Renal cortex interstitium (tissue), 15 donors: ENCODE data around the gene ANKRD10. TPM values are rescaled to one million over a fixed set of nuclear protein-coding genes. Genes with fewer than 3 reads are reported as not detected.
"Not testable (repeated sequence)": the region's sequence is repeated elsewhere in the genome, so short reads cannot be mapped to it uniquely, and the experiment has no call there.

ENCODE experiments used
- DNase-seq, 11 donors: peaks; one replicate each; pipeline ENCODE4 v3.0.0-alpha.2; 2013; ENCODE audit warnings: low read depth in 9 of 11, low spot score in 4 of 11; ENCODE audit errors: extremely low read depth in 1 of 11
- long read RNA-seq, 16 experiments: transcript quantifications; one replicate each; lab custom pipeline, GENCODE V29; 2026
- polyA plus RNA-seq, 3 donors: library from polyadenylated mRNA; unstranded; fragments of 120-200 nt; gene quantifications; one replicate each; pipeline ENCODE4 v1.2.1, GENCODE V29; 2013; ENCODE audit not compliant: insufficient read length in 3 of 3

ANKRD10 gene
- 100 to 1,000 TPM; 222 to 403 (median 258) TPM for polyA plus RNA-seq
- long read RNA-seq, donor 1, partial matches to known transcripts: 19 of 33 reads
- long read RNA-seq, donor 1, other reads (novel, unspliced or antisense): 0 of 33 reads
- long read RNA-seq, donor 2, partial matches to known transcripts: 17 of 22 reads
- long read RNA-seq, donor 2, other reads (novel, unspliced or antisense): 0 of 22 reads
- long read RNA-seq, donor 3, partial matches to known transcripts: 14 of 25 reads
- long read RNA-seq, donor 3, other reads (novel, unspliced or antisense): 0 of 25 reads
- long read RNA-seq, donor 4, transcript ANKRD10-207 (2 exons, 446 nt): major isoform, 7 of 37 reads
- long read RNA-seq, donor 4, partial matches to known transcripts: 26 of 37 reads
- long read RNA-seq, donor 4, other reads (novel, unspliced or antisense): 0 of 37 reads
- long read RNA-seq, donor 5: 0 reads
- long read RNA-seq, donor 6, transcript ANKRD10-207 (2 exons, 446 nt): major isoform, 7 of 123 reads
- long read RNA-seq, donor 6, transcript ANKRD10-201 (6 exons, 2,495 nt): minor isoform, 5 of 123 reads
- long read RNA-seq, donor 6, transcript ANKRD10-211 (2 exons, 704 nt): major isoform, 7 of 123 reads
- long read RNA-seq, donor 6, partial matches to known transcripts: 94 of 123 reads
- long read RNA-seq, donor 6, other reads (novel, unspliced or antisense): 7 of 123 reads
- long read RNA-seq, donor 7, partial matches to known transcripts: 21 of 31 reads
- long read RNA-seq, donor 7, other reads (novel, unspliced or antisense): 0 of 31 reads
- long read RNA-seq, donor 8: 0 reads
- long read RNA-seq, donor 9, partial matches to known transcripts: 26 of 33 reads
- long read RNA-seq, donor 9, other reads (novel, unspliced or antisense): 0 of 33 reads
- long read RNA-seq, donor 10, transcript ANKRD10-201 (6 exons, 2,495 nt): major isoform, 5 of 15 reads
- long read RNA-seq, donor 10, partial matches to known transcripts: 7 of 15 reads
- long read RNA-seq, donor 10, other reads (novel, unspliced or antisense): 0 of 15 reads
- long read RNA-seq, donor 11, partial matches to known transcripts: 16 of 21 reads
- long read RNA-seq, donor 11, other reads (novel, unspliced or antisense): 0 of 21 reads
- long read RNA-seq, donor 12, partial matches to known transcripts: 24 of 31 reads
- long read RNA-seq, donor 12, other reads (novel, unspliced or antisense): 0 of 31 reads
- long read RNA-seq, donor 13: 0 reads
- long read RNA-seq, donor 14, partial matches to known transcripts: 13 of 24 reads
- long read RNA-seq, donor 14, other reads (novel, unspliced or antisense): 0 of 24 reads
- long read RNA-seq, donor 15, partial matches to known transcripts: 14 of 20 reads
- long read RNA-seq, donor 15, other reads (novel, unspliced or antisense): 0 of 20 reads
- long read RNA-seq, donor 16, transcript ANKRD10-201 (6 exons, 2,495 nt): minor isoform, 16 of 215 reads
- long read RNA-seq, donor 16, transcript ANKRD10-207 (2 exons, 446 nt): minor isoform, 9 of 215 reads
- long read RNA-seq, donor 16, transcript ANKRD10-211 (2 exons, 704 nt): major isoform, 25 of 215 reads
- long read RNA-seq, donor 16, partial matches to known transcripts: 148 of 215 reads
- long read RNA-seq, donor 16, other reads (novel, unspliced or antisense): 11 of 215 reads

- DNase-seq: peak; percentile 92 to 99 (median 98)
Observed at GRCh38 chr13:110915057-110915873, at the start of gene ANKRD10. Gene ANKRD10, minus strand, starts transcription at chr13:110915069. Its CDS starts 135 bp downstream, at chr13:110914934.

- DNase-seq: no peak
Observed at GRCh38 chr13:110964229-110965037, 49.6 kb upstream of the ANKRD10 start.

GRCh38 chr13:110963554-110963970 lies 48.7 kb upstream of the ANKRD10 start:
- DNase-seq: no peak

- no peak for DNase-seq
Observed at GRCh38 chr13:110961959-110962358, 47.1 kb upstream of the ANKRD10 start.

GRCh38 chr13:110960204-110960603 lies 45.3 kb upstream of the ANKRD10 start:
- DNase-seq: no peak

GRCh38 chr13:110957931-110958330 lies 43.1 kb upstream of the ANKRD10 start:
- DNase-seq: no peak

GRCh38 chr13:110957181-110957884 lies 42.5 kb upstream of the ANKRD10 start:
- no peak for DNase-seq

- DNase-seq: not testable (repeated sequence)
Observed at GRCh38 chr13:110956216-110956615, 41.3 kb upstream of the ANKRD10 start.

- not testable (repeated sequence) for DNase-seq
Observed at GRCh38 chr13:110955608-110956007, 40.7 kb upstream of the ANKRD10 start.

GRCh38 chr13:110955072-110955503 lies 40.2 kb upstream of the ANKRD10 start:
- DNase-seq: peak in 2 of 11 donors; percentile 14 to 18

- not testable (repeated sequence) for DNase-seq
Observed at GRCh38 chr13:110954533-110954920, 39.7 kb upstream of the ANKRD10 start.

GRCh38 chr13:110953833-110954532 lies 39.1 kb upstream of the ANKRD10 start:
- DNase-seq: no peak

- DNase-seq: no peak
Observed at GRCh38 chr13:110953416-110953815, 38.5 kb upstream of the ANKRD10 start.

- DNase-seq: not testable (repeated sequence)
Observed at GRCh38 chr13:110952135-110952534, 37.3 kb upstream of the ANKRD10 start.

- no peak for DNase-seq
Observed at GRCh38 chr13:110950819-110951570, 36.1 kb upstream of the ANKRD10 start.
